SK-N-SH treated with all-trans-retinoic acid at 6 μM for 48 hours (cell line): ENCODE data around the gene SMIM5.

Experiments used
- OSR1 ChIP-seq: fragments of 250-450 bp; sonication (Bioruptor Pico); IDR thresholded peaks from 2 replicates; pipeline ENCODE4 v1.8.0; 2022; ENCODE audit warnings: moderate library complexity, mild to moderate bottlenecking, inconsistent platforms
- RARB ChIP-seq: fragments of 250-450 bp; sonication (Bioruptor Pico); IDR thresholded peaks from 2 replicates; pipeline ENCODE4 v1.8.0; 2021; ENCODE audit warnings: mild to moderate bottlenecking, moderate library complexity
- ZFP3 ChIP-seq: fragments of 250-450 bp; sonication (Bioruptor Pico); IDR thresholded peaks from 2 replicates; pipeline ENCODE4 v1.5.0; 2020; ENCODE audit warnings: mild to moderate bottlenecking, moderate library complexity
- ZNF70 ChIP-seq: fragments of 450-650 bp; formaldehyde crosslinking; IDR thresholded peaks from 2 replicates; pipeline ENCODE4 v1.5.0; 2020; ENCODE audit warnings: mild to moderate bottlenecking, moderate library complexity
- TF ChIP-seq, protein P1 (sequence below): fragments of 250-450 bp; sonication (Bioruptor Pico); IDR thresholded peaks from 2 replicates; pipeline ENCODE4 v1.5.1; 2020; ENCODE audit warnings: low read depth, mild to moderate bottlenecking, moderate library complexity

DNA sequence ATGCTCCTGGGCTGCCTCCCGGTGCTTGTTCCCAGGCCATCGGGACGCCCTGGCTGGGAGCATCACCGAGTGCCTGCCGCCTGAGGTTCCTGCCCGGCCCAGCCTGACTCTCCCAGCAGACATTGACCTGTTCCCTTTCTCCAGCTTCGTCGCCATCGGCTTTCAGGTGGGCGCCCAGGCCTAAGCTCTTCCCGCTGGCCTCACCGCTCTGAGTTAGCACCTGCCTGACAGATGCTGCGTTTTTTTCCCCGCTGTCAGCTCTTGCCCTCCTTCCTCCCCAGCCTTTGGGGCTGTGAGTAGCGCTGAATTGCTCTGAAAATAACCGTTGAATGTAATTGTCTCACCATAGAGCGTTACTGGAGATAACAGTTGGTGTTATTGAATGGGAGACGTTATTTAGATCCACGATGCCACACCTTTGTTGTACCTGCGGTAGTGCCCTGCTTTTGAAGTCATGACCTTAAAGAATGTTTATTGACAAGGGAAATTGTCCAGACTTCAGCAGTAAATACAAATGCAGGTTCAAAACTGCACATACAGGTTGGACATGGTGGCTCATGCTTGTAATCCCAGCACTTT, 21.3 kb upstream of the SMIM5 start:
- no peak for TF ChIP-seq RARB (CRISPR knock-in tag)
- no peak for TF ChIP-seq OSR1 (CRISPR knock-in tag)
- no peak for TF ChIP-seq ZNF70 (CRISPR knock-in tag)
- no peak for TF ChIP-seq ZFP3 (CRISPR knock-in tag)
- TF ChIP-seq, protein P1, sequence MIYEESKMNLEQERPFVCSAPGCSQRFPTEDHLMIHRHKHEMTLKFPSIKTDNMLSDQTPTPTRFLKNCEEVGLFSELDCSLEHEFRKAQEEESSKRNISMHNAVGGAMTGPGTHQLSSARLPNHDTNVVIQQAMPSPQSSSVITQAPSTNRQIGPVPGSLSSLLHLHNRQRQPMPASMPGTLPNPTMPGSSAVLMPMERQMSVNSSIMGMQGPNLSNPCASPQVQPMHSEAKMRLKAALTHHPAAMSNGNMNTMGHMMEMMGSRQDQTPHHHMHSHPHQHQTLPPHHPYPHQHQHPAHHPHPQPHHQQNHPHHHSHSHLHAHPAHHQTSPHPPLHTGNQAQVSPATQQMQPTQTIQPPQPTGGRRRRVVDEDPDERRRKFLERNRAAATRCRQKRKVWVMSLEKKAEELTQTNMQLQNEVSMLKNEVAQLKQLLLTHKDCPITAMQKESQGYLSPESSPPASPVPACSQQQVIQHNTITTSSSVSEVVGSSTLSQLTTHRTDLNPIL, result no peak
